ENCODE results near the gene LRCH2.

The LRCH2 gene

DNA sequence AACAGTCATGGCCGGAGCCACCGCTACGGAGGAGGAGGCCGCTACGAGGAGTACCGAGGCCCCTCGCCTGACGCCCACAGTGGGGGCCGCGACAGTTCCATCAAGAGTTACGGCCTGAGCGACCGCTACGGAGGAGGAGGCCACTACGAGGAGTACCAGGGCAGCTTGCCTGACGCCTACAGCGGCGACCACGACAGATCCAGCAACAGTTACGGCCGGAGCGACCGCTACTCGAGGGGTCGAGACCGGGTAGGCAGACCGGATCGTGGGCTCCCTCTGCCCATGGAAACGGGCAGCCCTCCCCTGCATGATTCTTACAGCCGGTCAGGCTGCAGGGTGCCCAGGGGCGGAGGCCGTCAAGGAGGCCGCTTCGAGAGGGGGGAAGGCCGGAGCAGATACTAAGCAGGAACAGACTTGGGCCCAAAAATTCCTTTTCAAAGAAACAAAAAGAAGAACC lies 41.6 kb downstream of the LRCH2 start:
- no peak for FAIRE-seq

DNA sequence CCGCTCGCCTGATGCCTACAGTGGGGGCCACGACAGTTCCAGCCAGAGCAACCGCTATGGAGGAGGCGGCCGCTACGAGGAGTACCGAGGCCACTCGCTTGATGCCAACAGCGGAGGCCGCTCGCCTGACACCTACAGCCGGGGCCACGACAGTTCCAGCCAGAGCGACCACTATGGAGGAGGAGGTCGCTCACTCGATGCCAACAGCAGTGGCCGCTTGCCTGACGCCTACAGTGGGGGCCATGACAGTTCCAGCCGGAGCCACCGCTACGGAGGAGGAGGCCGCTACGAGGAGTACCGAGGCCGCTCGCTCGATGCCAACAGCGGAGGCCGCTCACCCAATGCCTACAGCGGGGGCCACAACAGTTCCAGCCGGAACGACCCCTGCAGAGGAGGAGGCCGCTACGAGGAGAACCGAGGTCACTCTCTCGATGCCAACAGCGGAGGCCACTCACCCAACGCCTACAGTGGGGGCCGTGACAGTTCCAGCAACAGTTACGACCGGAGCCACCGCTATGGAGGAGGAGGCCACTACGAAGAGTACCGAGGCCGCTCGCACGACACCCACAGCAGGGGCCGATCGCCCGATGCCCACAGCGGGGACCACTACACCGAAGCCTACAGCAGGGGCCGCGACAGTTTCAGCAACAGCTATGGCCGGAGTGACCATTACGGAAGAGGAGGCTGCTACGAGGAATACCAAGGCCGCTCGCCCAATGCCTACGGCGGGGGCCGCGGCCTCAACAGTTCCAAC lies 42.2 kb downstream of the LRCH2 start:
- FAIRE-seq, result no peak

DNA sequence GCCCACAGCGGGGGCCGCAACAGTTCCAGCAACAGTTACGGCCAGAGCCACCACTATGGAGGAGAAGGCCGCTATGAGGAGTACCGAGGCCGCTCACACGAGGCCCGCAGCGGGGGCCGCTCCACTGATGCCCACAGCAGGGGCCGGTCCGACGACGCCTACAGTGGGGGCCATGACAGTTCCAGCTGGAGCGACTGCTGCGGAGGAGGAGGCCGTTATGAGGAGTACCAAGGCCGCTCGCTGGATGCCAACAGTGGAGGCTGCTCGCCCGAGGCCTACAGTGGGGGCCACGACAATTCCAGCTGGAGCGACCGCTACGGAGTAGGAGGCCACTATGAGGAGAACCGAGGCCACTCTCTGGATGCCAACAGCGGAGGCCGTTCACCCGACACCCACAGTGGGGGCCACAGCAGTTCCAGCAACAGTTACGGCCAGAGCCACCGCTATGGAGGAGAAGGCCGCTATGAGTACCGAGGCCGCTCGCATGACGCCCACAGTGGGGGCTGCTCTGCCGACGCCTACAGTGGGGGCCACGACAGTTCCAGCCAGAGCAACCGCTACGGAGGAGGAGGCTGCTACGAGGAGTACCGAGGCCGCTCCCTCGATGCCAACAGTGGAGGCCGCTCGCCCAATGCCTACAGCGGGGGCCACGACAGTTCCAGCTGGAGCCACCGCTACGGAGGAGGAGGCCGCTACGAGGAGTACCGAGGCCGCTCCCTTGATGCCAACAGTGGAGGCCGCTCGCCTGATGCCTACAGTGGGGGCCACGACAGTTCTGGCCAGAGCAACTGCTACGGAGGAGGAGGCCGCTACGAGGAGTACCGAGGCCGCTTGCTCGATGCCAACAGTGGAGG lies 43.0 kb downstream of the LRCH2 start:
- no peak for FAIRE-seq

DNA sequence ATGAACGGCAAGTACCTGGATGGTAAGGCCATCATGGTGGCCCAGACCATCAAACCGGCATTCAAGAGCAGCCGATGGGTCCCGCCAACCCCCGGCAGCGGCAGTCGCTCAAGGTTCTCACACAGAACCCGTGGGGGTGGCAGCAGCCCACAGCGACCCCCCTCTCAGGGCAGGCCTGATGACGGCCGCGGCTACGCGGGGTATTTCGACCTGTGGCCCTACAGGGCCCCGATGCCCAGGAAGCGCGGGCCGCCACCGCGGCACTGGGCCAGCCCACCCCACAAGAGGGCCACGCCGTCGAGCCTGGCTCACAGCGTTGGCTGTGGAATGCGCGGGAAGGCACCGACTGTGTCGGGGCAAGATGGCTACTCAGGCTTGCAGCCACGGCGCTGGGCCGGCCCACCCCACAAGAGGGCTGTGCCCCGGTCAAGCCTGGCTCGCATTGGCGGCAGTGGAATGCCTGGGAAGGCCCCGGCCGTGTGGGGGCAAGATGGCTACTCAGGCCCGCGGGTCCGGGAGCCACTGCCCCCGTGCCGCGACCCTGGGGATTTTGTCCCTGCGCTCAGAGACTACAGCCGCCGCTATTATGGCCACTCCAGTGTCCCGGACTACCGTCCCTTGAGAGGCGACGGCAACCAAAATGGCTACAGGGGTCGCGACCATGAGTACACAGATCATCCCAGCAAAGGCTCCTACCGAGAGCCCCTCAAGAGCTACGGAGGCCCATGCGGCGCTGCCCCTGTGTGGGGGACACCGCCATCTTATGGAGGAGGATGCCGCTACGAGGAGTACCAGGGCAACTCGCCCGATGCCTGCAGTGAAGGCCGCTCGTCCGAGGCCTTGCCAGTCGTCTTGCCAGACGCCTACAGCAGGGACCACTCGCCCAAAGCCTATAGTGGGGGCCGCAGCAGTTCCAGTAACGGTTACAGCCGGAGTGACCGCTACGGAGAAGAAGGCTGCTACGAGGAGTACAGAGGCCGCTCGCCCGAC lies 44.0 kb downstream of the LRCH2 start:
- FAIRE-seq, result no peak

DNA sequence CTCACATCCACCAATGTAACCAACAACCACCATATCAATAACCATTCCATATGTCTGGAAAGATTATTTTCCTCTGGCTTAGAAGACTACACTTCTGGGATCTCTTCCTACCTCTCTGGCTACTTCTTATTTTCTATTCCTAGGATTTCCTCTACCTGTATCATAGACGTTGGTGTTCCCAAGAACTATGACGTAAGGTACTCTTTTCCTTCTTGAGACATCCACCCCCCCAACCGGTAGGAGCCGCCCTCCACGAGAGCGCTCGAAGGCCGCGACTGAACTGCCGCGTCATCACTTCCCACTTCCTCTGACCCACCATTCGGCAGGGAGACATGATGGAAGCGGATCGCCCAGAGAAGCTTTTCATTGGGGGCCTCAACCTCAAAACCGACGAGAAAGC lies 44.8 kb downstream of the LRCH2 start, which contains the start of gene RBMXL3:
TSS of gene RBMXL3 (plus strand) at position 301 of the 400 bp plus-strand sequence. CDS start at position 333, 32 bp downstream.
- no peak for FAIRE-seq

DNA sequence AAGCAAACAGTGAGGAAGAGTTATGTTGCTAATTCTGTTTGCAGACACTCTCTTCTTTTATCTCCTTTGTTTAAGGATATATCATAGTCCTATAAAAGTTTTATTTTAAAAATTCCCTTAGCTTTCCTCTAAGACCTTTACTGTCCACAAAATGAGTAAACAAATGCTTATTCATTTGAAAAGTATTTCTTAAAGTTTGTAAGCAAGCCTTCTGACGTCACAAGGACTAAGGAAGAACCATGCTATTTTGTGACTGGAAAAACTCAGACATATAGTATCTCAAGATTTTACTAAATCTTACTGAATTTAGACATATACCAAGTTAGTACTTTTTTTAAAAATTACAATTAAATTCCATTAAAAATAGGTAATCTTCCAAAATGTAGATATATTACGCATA lies 49.9 kb downstream of the LRCH2 start:
- no peak for FAIRE-seq

DNA sequence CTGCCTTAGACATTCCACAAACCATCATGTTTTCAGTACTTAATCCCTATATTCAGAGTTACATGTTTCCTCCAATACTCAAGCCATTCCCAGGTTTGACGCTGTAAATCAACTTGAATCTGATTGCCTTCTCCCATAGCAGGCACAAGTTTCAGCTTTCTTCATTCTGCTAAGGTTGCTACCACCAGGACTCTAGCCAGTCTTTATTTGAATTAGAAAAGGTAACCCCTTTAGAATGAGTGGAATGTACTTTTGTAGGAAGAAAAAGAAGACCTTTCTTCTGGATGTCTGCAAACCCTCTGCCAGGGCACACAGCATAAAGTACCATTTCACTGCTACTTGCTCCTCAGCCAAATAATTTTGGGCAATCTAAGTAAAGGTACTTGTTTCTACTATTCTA lies 55.4 kb downstream of the LRCH2 start:
- no peak for FAIRE-seq

DNA sequence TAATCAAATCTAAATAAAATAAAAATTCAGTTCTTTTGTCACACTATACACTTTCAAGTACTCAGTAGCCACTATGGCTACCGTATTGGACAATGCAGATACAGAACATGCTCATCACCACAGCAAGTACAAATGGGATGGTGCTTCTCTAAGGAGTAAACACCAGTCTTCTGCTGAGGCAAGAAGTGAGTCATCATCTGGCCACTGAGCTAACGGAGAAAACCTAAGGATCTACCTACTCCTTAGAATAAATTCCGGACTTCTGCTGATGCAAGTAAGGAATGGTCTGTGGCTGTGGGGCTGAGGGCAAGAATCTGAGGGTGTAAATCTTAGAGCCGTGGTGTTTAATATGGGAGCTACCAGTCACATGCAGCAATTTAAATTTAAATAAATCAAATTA lies 56.0 kb downstream of the LRCH2 start:
- no peak for FAIRE-seq

DNA sequence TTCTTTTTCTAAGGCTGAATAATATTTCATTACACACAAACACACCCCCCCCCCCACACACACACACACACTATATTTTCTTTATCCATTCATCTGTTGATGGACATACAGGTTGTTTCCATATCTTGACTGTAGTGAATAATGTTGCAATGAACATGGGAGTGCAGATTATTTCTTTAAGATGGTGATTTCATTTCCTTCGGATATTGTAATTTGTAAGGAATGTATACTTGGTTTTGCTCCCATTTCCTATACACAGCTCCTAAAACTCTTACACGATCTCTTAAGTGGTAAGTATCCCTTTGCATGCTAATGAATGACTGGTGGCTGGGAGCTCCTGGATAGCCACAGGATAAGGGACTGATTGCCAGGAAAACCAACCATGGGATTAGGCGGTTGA lies 59.3 kb downstream of the LRCH2 start:
- no peak for FAIRE-seq

DNA sequence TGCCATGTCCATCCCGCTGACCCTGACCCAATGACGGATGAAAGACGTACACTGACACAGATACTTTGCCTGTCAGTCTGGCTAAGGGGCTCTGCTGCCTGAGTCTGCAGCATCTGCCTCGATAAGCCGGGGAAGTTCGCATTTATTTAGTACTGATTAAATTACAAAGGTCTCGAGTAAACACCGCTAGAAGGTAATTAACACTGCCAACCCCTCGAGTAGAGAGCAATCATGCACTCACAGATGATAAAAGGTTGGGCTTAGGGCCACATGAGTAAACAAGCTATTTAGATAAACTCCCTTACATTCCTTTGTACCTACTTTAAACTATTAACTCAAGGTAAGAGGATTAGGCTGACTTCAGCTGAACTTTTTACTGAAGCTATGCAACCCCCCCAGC lies 60.7 kb downstream of the LRCH2 start:
- no peak for FAIRE-seq

DNA sequence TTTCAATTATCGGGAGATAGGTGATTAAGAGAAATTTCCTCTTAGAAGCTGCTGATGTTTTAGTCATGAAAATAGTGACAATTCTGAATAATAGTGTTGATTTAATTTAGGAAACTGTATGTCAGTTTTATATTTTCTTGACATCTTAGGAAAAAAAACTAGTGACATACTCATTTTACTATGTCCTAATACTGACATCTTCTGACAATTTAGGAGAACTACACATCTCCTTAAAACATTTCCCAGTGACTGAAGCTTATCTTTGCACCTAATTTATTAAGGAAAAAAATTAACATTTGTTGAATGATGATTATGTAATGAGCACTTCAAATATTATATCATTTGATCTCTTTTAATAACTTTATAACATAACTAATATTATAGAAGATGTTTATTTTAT lies 86.7 kb downstream of the LRCH2 start:
- FAIRE-seq, result peak; percentile 95

DNA sequence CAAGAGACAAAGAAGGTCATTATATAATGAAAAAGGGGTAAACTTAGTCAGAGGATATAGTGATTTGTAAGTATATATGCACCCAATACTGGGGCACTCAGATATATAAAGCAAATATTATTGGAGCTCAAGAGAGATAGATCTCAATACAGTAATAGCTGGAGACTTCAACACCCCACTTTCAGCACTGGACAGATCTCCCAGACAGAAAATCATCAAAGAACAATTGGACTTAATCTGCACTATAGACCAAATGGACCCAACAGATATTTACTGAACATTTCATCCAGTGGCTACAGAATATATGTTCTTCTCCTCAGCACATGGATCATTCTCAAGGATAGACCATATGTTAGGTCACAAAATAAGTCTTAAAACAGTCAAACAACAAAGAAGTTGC lies 91.8 kb downstream of the LRCH2 start:
- FAIRE-seq, result no peak

DNA sequence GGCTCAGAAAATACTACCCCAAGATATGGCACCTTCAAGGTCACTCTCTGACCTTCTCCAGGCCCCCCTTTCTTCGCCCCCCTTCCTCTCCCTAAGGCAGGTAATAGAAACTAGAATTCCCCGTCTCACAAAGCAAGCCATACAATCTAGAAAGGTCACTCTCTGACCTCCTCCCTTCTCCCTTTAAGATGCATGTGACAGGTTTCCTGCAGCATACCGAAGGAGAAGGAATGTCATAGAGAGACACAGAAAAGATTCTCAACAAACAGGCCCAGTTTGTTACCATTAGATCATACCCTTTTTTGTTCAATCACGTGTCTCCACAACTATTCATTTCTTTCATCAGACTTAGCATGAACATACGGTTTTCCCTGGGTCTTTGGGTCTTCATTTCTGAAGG lies 95.9 kb downstream of the LRCH2 start:
- FAIRE-seq, result no peak

DNA sequence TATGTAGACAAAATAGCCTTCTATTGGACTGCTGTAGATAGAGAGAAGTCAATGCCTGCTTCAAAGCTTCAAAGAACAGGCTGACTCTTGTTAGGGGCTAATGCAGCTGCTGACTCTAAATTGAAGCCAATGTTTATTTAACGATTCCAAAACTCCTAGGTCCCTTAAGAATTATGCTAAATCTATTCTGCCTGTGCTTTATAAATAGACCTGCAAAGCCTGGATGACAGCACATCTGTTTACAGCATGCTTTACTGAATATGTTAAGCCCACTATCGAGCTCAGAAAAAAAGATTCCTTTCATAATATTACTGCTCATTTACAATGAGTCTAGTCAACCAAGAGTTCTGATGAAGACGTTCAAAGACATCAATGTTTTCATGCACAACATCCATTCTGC lies 99.5 kb downstream of the LRCH2 start:
- no peak for FAIRE-seq

DNA sequence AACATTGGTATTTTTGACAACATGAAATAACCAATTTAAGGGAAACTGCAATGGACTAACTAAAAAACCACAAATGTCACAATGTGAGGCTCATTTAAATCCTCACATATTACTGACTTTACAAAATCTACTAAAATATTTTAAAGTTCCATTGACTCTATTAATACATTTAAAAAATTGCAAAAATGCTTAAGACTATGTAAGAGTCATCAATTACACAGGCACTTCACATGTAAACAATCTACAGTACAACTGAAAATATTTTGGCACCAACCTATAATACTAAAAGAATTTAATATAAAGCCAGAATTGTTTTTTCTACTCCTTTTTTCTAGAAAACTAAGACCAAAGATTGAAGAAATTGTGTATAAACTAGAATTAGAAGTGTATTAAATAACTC lies 121.5 kb downstream of the LRCH2 start:
- no peak for FAIRE-seq

DNA sequence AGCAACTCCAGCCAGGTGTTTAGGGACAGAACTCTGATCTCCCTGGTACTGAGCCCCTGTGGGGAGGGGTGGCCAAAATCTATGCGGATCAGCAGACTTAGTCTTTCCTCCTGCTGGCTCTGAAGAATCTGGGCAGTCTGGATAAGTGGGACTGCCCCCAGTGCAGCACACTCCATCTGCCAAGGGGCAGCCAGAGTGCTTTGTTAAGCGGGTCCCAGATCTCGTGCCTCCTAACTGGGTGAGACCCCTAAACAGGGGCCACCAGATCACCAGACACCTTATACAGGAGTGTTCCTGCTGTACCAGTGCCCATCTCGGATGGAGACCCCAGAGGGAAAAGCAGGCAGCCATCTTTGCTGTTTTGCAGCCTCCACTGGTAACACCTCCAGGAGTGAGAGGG lies 135.0 kb downstream of the LRCH2 start:
- no peak for FAIRE-seq

DNA sequence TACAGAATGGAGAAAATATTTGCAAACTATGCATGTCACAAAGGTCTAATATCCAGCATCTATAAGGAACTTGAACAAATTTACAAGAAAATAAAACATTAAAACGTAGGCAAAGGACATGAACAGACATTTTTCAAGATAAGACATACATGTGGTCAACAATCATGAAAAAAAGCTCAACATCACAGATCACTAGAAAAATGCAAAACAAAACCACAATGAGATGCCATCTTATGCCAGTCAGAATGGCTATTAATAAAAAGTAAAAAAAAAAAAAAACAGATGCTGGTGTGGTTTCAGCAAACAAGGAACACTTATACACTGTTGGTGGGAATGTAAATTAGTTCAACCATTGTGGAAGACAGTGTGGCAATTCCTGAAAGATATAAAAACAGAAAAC lies 140.7 kb downstream of the LRCH2 start:
- no peak for FAIRE-seq

DNA sequence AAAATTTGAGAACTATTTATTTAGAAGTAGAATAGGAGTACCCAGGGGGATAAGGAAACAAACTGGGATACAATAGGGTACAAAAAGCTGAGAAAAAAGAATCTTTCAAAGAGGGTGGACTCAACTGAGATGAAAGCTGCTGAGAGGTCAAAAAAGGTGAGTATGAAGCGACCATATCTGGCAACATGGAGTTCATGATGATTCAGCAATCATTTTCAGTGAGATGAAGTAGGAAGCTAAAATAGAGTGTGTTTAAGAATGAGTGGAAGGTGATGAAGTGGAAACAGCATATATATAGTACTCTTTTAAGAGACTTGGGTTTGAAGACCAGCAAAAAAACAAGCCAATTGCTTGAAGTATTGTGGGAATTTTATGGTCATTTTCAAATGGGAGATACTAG lies 144.5 kb downstream of the LRCH2 start:
- no peak for FAIRE-seq

DNA sequence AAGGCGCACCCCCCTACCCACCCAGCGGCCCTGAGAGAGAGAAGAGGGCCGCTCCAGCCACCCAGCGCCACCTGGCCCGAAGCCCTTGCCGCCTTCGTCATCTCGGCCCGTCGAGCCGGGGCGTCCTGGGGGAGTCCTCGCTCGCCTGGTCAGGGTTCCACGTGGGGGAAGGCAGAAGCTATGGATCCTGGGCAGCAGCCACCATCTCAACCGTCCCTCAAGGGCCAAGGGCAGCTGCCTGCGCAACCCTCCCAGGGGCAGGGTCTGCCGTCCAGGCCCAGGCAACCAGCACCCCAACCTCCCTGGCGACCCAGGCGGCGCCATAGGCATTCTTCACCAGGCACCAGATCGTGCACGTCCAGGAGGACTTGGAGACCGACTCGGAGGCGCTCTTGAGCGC lies 165.0 kb downstream of the LRCH2 start:
- no peak for FAIRE-seq

DNA sequence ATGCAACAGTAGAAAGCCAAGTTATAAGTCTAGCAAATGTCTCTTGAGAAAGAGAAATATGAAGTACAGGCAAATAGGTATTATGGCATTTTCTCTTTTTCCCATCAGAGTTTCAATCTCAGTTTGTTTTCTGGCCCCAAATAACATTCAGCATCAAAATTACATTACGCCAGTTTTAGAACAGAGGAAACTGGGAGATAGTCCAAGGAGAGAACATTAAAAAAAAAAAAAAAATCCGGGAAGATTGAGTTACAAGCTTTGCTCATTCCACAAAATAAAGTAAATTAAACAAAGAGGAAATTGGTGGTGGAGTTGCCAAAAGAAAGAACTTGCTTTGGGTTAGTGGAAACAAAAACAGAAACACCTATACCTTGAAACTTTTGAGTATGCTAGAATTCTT lies 166.1 kb downstream of the LRCH2 start:
- FAIRE-seq, result no peak

DNA sequence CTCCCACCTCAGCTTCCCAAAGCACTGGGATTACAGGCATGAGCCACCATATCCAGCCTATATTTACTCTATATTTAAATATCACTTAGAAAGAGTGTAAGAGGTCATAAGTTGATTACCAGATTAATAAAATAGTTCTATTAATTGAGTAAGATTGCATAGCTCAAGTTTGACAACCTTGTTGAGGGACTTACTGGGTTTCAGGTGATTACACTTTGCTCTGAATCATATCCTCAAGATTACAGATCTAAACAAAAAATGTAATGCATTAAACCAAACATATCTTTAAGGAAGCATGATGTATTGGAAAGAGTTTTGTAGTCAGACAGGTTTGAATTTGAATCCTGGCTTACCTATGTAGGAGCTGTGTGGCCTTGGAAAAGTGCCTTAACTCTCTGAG lies 168.6 kb downstream of the LRCH2 start:
- FAIRE-seq, result no peak

All from endometrium (tissue), 2 donors.